Psoas muscle (tissue), 8 donors: ENCODE results near the gene EPB41L1. TPM values are rescaled to one million over a fixed set of nuclear protein-coding genes. Genes with fewer than 3 reads are reported as not detected.

ENCODE experiments used
- ATAC-seq, 4 donors: fragments of 200-7000 bp; cut with Tn5 transposase; one replicate each; pipeline ENCODE4 v1.9.1; 2020; ENCODE audit warnings: moderate library complexity in 3 of 4, mild to moderate bottlenecking in 2 of 4
- DNase-seq, 2 donors: peaks; one replicate each; pipeline ENCODE4 v3.0.0-alpha.2; 2020
- H3K27ac ChIP-seq: fragments of 200-600 bp; one replicate; pipeline ENCODE4 v1.8.0; 2022
- H3K27me3 ChIP-seq, 3 donors: fragments of 200-600 bp in 1 of 3; one replicate each; pipeline versions ENCODE4 v1.6.1 to v1.8.0; 2013 to 2022; ENCODE audit warnings: low read length in 2 of 3, mild to moderate bottlenecking in 2 of 3, moderate library complexity in 1 of 3; ENCODE audit not compliant: insufficient read depth in 3 of 3
- H3K36me3 ChIP-seq, 2 donors: fragments of 200-600 bp in 1 of 2; one replicate each; pipeline versions ENCODE4 v1.6.1 to v1.8.0; 2013 to 2022; ENCODE audit warnings: low read depth in 1 of 2, mild to moderate bottlenecking in 1 of 2, moderate library complexity in 1 of 2; ENCODE audit not compliant: insufficient read depth in 1 of 2
- H3K4me1 ChIP-seq: fragments of 200-600 bp; one replicate; pipeline ENCODE4 v1.8.0; 2022
- H3K4me3 ChIP-seq: fragments of 200-600 bp; one replicate; pipeline ENCODE4 v1.8.0; 2022; ENCODE audit warnings: mild to moderate bottlenecking
- H3K9me3 ChIP-seq: fragments of 200-600 bp; one replicate; pipeline ENCODE4 v1.8.0; 2022
- WGBS, 3 donors: extraction: QIAGEN DNeasy Blood & Tissue Kit; methylation state at CpG; one replicate each; pipeline versions ENCODE4 v1.1.6 to v1.1.7; 2013; 5-methylcytosine and 5-hydroxymethylcytosine counted together
- intact Hi-C, 2 donors: fragments of 100-400 bp; cut with DNase I; formaldehyde crosslinking; loops; one replicate each; pipeline versions ENCODE4 v1.11.0 to v1.14.2; 2022
- polyA plus RNA-seq, 3 donors: library from polyadenylated mRNA; stranded (reverse); fragments of 200-250 nt; gene quantifications; one replicate each; pipeline ENCODE4 v1.2.3, GENCODE V29; 2013
- total RNA-seq, 4 donors: library from RNA; stranded (reverse); fragmentation: NEBNext Ultra II Directional in 2 of 4; extraction: Animal tissue kit (Norgen Biotek cat#: 25700) in 2 of 4; gene quantifications; one replicate each; pipeline versions ENCODE4 v1.2.1 to v1.2.4, GENCODE V29; 2021 to 2023
- TF ChIP-seq, protein P1 (sequence below): fragments of 200-600 bp; IDR thresholded peaks from one replicate; pipeline ENCODE4 v1.8.0; 2022; ENCODE audit warnings: antibody characterized with exemption
- donor health status: healthy with polysubstance abuse.
- donor health status: DM: no; HTN: no; CAD: no; lungs with moderate emphysema.
- donor health status: Bipolar disorder and iron deficiency.
- donor health status: healthy.
- donor health status: DM: yes; HTN: yes; CAD: no.
- donor health status: DM: no; HTN: no; CAD: no.
- donor health status: DM: no; HTN: no; CAD: no.
- donor health status: DM: yes; HTN: yes; CAD: no.

Gene EPB41L1
- total and polyA plus RNA-seq, 7 donors, result 4.2 to 24.1 (median 9.1) TPM

DNA sequence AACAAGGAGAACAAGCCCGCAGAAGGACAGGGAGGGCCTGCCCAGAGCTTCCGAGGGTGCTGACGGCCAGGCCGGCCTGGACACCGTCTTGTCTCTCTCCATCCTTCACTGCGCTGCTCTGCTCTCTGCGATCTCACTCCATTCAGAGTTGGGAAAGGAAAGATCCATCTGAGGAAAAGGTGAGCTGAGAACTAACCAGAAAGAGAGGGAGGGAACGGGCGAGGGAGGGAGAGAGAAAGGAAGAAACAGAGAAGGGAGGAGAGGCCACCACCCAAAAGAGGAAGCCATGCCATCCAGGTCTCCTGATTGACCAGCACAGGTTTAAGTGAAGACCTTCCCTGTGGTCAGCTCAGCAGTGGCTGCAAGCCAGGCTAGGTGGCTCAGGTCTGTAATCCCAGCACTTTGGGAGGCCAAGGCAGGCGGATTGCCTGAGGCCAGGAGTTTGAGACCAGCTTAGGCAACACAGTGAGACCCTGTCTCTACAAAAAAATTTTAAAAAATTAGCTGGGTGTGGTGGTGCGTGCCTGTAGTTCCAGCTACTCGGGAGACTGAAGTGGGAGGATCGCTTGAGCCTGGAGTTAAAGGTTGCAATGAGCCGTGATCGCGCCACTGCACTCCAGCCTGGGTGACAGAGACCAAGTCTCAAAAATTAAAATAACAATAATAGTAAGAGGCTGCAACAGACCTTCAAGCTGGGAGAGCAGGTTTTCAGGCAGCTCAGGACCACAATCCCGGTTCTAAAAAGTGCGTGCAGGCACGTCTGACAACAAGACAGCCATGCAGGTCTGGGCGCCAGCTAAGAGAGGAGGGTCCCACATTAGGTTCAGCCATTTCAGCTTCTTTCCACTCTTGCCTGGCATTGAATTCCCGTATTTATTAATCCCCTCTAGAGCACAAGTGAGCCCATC, 117.4 kb downstream of the EPB41L1 start:
- no peaks in the 10 kb centered on the region for H3K36me3 ChIP-seq
- 90 to 94% (median 92%) methylated on average over 21 of the region's 21 CpGs for WGBS, 3 donors
- DNase-seq, result peak in 1 of 2 donors; percentile 27
- TF ChIP-seq, protein P1, sequence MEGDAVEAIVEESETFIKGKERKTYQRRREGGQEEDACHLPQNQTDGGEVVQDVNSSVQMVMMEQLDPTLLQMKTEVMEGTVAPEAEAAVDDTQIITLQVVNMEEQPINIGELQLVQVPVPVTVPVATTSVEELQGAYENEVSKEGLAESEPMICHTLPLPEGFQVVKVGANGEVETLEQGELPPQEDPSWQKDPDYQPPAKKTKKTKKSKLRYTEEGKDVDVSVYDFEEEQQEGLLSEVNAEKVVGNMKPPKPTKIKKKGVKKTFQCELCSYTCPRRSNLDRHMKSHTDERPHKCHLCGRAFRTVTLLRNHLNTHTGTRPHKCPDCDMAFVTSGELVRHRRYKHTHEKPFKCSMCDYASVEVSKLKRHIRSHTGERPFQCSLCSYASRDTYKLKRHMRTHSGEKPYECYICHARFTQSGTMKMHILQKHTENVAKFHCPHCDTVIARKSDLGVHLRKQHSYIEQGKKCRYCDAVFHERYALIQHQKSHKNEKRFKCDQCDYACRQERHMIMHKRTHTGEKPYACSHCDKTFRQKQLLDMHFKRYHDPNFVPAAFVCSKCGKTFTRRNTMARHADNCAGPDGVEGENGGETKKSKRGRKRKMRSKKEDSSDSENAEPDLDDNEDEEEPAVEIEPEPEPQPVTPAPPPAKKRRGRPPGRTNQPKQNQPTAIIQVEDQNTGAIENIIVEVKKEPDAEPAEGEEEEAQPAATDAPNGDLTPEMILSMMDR, result no peak
- no peaks in the 10 kb centered on the region for H3K9me3 ChIP-seq
- no peak overlapping the region for H3K27ac ChIP-seq
- ATAC-seq, result no peak
- peaks cover 0 to 29% (median 5%) of the 10 kb centered on the region in 3 donors for H3K27me3 ChIP-seq
- intact Hi-C loops, result loop anchor here in 1 of 2 donors (10.0 kb wide), 1 partner anchor 163 kb away; no protein-coding TSS in a partner anchor
- H3K4me1 ChIP-seq, result no peaks in the 10 kb centered on the region
- H3K4me3 ChIP-seq, result no peak overlapping the region

DNA sequence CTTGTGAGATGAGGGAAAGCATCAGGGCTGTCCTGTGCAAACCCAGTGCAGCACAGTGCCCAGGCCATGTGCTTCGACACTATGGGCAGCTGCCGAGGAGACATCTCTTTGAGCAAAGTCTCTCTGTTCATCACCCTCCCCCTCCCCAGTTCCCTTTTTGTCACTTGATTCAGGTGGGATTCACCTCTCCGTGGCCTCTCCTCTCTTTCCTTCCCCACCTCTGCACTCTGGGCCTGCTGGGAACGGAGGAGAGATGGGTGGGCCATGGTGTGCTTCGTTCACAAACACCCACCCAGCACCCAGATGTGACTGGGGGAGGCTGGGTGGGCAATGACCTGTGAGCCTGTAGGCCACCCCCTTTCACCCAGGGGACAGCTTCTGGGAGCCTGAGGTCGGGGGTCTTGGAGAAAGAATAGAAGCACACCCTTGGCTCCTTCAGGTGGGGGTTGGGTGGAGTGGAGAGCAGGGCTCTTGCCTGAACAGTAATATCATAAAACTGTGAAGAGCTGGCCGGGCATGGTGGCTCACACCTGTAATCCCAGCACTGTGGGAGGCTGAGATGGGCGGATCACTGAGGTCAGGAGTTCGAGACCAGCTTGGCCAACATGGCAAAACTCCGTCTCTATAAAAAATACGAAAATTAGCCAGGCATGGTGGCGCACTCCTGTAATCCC, 118.1 kb downstream of the EPB41L1 start:
- TF ChIP-seq, protein P1, result no peak
- intact Hi-C loops, result loop anchor here in 1 of 2 donors (10.0 kb wide), 1 partner anchor 162 kb away; no protein-coding TSS in a partner anchor

DNA sequence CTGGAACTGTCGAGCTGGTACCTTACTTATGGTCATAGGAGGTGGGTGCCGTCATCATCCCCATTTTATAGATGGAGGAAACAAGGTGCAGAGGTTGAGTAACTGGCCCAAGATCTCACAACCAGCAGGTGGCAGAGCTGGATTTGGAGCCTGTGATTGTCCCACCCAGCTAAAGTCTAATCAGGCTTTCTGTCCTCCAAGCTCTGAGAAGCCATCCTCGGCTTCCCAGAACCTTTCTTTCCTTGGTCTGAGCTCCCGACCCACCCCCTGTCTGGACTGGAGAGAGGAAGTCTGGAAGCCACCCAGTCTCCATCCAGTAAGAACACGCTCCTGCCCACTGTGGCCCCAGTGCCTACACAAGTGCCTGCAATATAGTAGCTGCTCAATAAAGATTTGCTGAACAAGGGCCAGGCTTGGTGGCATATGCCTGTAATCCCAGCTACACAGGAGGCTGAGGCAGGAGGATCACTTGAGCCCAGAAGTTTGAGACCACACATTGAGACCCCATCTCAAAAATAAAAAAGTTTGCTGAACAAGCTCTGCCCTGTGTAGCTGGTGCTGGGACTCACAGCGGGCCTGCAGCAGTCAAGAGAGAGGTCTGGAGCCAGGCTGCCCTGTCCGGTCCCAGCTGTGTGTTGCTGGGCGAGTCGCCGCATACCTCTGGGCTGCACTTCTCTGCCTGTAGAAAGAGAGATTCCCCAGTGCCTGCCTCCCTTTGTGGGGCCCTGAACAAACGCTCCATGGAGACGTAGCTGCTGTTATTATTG, 119.1 kb downstream of the EPB41L1 start:
- TF ChIP-seq, protein P1, result peak; percentile 23
- no peaks in the 10 kb centered on the region for H3K4me1 ChIP-seq
- no peak overlapping the region for H3K4me3 ChIP-seq
- H3K9me3 ChIP-seq, result no peaks in the 10 kb centered on the region
- 51 to 62% (median 51%) methylated on average over 12 of the region's 12 CpGs for WGBS, 3 donors
- no peak for ATAC-seq
- no peaks in the 10 kb centered on the region for H3K36me3 ChIP-seq
- peaks cover 0 to 32% (median 5%) of the 10 kb centered on the region in 3 donors for H3K27me3 ChIP-seq
- H3K27ac ChIP-seq, result no peak overlapping the region
- intact Hi-C loops, result loop anchor here in 1 of 2 donors (10.0 kb wide), 1 partner anchor 161 kb away; no protein-coding TSS in a partner anchor
- DNase-seq, result peak in 1 of 2 donors; percentile 27

More for the DNA sequence above, 118.1 kb downstream of the EPB41L1 start:
- H3K9me3 ChIP-seq, result no peaks in the 10 kb centered on the region
- ATAC-seq (no peak), DNase-seq (peak in 1 of 2 donors; percentile 28)
- 83 to 87% (median 85%) methylated on average over 12 of the region's 12 CpGs for WGBS, 3 donors
- H3K4me1 ChIP-seq, result no peaks in the 10 kb centered on the region
- H3K36me3 ChIP-seq, result no peaks in the 10 kb centered on the region
- H3K27me3 ChIP-seq, result peaks cover 0 to 30% (median 5%) of the 10 kb centered on the region in 3 donors
- no peak overlapping the region for H3K4me3 ChIP-seq
- no peak overlapping the region for H3K27ac ChIP-seq

DNA sequence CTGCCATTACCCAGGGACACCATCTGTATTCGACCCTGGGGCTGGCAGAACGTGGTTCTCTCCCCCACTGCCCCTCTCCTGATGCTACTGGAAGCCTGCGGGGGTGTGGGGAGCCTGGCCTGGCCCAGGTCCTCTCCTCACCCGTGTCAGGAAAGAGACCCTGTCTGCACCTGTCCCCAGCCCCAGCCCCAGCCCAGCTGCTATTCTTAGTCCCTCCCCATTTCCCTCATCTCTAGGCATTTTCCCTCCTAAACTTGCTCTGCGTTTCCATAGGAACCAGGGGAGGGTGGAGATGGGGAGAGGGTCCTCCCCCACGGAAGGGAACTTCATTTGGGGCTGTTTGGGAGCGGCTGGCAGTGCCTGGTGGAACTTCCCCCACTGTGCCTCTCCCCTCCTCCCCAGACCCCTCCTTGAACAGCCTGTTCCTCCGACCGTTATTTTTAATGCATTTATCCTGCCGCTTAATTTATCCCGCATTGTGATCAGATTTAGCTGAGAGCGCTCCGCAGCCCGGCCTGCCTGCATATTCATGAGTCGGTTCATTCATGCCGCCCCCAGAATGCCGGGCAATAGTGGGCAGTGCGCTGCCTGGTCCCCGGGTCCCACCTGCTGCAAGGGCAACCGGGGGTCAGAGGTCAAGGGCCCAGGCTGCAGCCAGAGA, 119.8 kb downstream of the EPB41L1 start:
- Histone ChIP-seq H3K4me1 (no peaks in the 10 kb centered on the region), H3K4me3 (no peak overlapping the region), H3K36me3 (no peaks in the 10 kb centered on the region), H3K9me3 (no peaks in the 10 kb centered on the region), H3K27me3 (peaks cover 0 to 39% (median 5%) of the 10 kb centered on the region in 3 donors), H3K27ac (no peak overlapping the region)
- WGBS, 3 donors, result 22 to 30% (median 23%) methylated on average over 20 of the region's 20 CpGs
- ATAC-seq (no peak), DNase-seq (peak in 1 of 2 donors; percentile 44)
- TF ChIP-seq, protein P1, result no peak
- intact Hi-C loops, result loop anchor here in 1 of 2 donors (10.0 kb wide), 1 partner anchor 160 kb away; no protein-coding TSS in a partner anchor
